Activated CD4-positive, CD25-positive, alpha-beta regulatory T cell treated with anti-CD3 and anti-CD28 coated beads, Interleukin-2, amount 50 U/mL, for 16 hours (primary cell): ENCODE results near the gene ESF1.

Source experiments
- DNase-seq: peaks from one replicate; pipeline ENCODE4 v3.0.0-alpha.2; 2020; ENCODE audit warnings: low read depth, low spot score

Gene ESF1

DNA sequence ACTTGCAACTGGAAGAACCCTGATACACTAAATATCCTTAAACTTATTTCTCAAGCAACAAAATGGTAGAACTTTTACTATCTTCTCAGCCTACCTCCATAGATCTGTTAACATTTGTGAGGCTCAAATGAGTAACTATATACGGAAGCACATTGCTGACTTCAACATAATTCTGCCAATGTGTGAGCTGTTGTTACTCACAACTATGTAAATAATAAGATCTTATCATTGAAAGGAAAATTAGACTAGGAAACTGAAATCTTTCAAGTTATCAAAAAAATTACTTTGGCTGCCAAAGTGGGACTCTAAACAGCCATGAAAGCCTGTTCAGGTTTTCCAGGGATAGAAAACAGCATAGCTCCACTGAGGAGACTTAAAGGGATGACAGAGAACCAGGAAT is 105.8 kb downstream of the ESF1 start:
- no peak for DNase-seq

DNA sequence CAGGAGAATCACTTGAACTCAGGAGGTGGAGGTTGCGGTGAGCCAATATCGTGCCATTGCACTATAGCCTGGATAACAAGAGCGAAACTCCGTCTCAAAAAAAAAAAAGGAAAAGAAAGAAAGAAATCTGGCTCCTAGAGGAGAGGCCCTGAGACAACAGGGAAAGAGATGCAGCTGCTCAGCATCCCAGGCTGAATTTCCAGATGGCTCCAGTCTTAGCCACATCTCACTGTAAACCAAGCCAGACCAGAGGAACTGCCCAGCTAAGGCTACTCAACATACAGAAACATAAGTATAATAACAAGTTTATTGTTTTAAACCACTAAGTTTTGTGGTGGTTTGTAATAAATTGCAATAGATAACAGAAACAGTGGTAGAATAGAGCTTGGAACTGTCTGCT is 107.5 kb downstream of the ESF1 start:
- DNase-seq: no peak

DNA sequence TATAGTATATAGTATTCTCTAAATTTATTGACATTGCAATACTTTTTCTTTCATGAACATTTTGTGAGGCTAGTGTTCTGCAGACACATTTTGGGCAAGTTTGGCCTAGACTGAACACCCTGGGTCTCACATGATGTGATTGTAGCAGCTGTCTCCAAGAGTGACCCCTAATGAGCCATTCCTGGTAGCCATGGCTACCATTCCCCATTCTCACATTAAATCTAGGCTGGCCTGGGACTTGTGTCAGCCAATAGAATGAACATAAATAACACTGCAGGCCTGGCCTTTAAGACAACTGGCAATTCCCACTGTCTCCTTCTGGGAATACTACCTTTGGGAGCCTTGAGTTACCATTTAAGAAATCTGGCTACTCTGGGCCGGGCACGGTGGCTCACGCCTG is 108.0 kb downstream of the ESF1 start:
- no peak for DNase-seq

DNA sequence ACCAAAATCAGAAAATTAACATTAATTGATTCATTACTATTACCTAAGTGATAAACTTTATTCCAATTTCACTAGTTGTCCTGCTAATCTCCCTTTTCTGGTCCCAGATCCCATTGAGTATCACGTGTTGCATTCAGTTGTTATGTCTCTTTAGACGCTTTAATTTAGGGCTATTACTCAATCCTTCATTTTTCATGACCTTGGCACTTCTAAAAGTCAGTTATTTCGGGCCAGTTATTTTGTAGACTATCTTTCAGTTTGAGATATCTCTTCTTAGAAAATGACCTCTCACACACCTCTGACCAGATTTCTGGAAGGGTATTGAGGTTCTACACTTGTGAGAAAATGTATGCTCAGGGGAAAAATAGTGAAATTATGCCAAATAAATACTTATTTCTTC is 112.0 kb downstream of the ESF1 start:
- DNase-seq: no peak

DNA sequence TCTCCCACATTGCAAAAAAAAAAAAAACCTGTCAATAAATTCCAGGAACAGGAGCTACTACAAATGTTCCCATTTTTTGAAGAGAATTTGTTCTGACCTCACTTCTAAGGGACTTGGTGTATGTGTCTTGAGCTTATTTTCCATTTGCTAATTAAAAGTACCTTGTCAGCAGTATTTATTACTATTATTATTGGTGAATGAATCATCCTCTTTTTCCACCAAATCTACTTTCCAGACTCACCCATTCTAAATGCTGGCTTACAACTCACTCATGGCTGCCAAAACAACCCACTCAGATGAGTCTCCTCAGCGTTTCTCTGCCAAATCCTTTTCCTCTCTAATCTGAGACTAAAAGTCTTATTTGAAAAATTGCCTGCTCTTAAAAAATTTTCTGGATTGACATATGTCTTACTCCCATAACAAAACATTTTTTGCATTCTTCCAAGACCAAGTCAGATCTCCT is 112.8 kb downstream of the ESF1 start:
- no peak for DNase-seq

DNA sequence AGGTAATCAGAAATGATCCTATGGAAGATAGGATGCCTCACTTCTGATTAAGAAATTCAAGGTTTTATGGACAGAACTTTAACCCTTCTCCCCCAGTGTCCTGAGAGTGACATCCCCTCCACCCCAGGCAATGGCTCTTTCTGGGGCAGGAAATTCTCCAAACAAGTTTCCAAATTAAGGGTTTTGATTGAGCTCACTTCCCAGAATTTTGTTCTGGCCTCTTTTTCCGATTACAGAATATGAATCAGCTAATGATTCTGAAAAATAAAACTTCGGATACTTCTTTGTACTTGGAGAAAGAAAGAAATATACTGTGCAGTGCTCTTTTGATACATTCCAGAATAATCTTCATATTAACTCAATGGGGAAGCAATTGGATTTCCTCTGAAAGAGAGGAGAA is 113.2 kb downstream of the ESF1 start:
- no peak for DNase-seq

DNA sequence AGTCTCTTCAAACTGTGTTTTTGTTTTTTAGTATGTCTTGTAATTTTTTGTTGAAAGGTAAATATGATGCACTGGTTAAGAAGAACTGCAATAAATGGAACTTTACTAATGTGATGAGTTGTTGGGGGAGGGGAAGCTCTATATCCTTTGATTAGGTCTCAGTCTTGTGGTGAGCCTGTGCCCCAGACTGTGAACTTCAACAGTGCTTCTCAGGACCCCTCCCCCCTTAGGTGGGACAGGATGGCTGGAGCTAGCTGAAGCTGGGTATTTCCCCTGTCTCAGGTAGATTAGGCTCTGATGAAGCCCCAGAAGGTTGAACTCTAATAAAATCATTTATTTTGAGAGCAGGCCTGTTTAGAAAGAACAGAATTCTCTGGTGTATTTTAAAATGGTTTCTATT is 114.6 kb downstream of the ESF1 start:
- no peak for DNase-seq

DNA sequence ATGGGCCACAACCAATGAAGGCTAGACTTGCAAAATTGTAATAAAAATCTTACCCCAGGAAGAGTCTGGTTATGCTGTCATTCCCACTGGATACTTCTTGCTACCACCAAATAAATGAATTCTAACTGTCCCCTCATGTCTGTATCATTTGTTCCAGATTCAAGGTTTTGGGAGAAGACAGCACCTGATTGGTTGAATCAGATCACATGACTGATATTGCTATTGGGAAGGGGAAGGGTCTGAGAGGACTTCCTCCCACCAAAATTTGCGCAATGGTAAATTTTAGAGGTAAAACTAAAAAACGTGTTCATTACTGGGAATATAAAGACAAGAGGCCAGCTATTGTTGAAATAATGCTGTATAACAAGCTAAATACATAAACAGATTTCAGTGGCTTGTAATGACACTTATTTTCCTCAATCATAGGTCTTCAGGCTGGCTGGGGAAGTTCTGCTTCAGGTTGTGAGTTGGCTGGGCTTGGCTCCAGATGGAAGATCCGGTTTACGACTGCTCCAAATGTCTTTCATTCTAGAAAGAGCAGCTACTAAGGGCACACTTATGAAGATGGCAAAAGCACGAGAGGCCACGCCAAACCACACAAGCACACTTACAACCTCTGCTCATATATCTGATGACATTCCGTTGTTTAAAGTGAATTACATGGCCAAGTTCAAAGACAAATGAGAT is 118.9 kb downstream of the ESF1 start:
- DNase-seq: no peak
